Activated effector memory CD4-positive, alpha-beta T cell treated with anti-CD3 and anti-CD28 coated beads, Interleukin-2, amount 50 U/mL, for 16 hours (primary cell): Measurements from ENCODE around the gene RERG.
A peak's percentile ranks its signal among the peaks of the same experiment; 100 is the strongest.
"Not testable (repeated sequence)": the region's sequence is repeated elsewhere in the genome, so short reads cannot be mapped to it uniquely, and the experiment has no call there.

Source experiments
- DNase-seq: peaks from one replicate; pipeline ENCODE4 v3.0.0-alpha.2; 2020

Gene RERG

GRCh38 chr12:15220915-15221885, at the start of gene RERG:
Gene RERG, minus strand, starts transcription at chr12:15221417. Its CDS starts 3,928 bp downstream, at chr12:15217489.
- DNase-seq, result peak; percentile 89

DNA sequence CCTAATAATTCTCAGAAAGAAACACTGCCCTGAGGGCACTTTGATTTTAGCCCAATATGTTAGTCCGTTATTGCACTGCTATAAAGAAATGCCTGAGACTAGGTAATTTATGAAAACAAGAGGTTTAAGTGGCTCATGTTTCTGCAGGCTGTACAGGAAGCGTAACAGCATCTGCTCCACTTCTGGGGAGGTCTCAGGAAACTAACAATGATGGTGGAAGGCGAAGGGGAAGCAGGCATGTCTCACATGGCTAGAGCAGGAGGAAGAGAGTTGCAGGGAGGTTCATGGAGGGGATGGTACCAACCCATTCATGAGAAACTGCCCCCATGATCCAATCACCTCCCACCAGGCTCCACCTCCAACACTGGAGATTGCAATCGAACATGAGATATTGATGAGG, 49.4 kb upstream of the RERG start:
- DNase-seq, result no peak

DNA sequence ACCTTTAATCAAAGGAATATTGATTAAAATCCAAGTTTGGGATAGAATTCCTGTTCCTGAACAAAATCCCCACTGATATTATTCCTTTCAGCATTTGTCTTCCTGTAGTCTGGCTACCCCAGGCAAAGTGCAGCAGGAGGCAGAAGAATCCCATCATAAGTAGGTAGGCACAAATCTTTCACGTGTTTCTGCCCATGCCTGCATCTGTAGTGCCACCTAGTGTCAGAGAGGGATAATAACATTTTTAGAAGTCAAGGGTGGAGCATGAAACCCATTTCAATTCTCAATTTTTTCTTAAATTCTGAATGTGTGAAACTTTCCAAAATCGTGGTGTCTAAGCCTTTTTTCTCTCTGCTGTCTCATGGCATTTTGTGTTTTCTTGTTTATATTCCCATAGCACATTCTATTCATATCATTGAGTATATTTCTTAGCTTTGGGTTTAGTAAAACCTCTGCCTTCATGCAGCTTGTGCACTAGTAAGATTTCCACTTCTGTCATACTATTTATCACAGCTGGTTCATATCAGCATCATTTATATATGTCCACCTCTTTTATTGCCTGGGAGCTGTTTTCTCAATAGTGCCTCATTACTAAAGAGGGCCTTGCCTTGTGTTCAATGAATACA, 47.8 kb upstream of the RERG start:
- peak; percentile 71 for DNase-seq

DNA sequence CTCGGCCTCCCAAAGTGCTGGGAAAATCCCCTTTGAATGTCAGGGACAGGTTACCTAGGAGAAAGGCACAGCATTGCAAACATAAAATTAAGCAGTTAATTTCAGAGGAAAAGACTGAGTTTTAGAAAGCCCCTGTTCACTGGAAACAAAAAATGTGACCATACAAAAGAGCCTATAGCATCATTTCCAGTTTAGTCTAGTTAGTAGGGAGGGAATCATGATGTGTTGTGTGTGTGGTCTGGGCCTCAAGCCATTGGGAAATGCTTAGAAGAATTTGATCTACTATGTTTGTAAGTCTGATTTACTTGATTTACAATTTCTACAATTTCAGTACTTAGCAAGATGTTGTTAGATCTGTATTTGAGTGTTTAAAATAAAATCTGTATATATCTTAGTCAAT, 47.1 kb upstream of the RERG start:
- DNase-seq, result no peak

DNA sequence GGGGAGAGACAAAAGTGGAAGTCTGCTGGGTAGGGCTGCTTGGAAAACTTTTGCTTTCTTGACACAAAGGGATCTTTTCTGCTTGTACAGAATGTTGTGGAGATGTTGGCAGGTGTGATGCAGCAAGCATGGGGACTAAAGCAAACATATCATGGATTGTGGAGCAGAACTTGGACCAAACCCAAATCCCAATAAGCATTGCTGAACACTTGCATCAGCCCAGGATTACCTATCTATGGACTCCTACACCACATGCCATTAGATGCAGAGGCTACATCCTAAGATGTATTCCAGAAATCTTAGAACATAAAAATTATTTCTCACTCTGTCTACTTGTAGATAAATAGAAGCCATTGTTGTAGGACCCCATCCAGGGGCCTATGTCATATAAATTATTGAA, 44.7 kb upstream of the RERG start:
- DNase-seq, result no peak

DNA sequence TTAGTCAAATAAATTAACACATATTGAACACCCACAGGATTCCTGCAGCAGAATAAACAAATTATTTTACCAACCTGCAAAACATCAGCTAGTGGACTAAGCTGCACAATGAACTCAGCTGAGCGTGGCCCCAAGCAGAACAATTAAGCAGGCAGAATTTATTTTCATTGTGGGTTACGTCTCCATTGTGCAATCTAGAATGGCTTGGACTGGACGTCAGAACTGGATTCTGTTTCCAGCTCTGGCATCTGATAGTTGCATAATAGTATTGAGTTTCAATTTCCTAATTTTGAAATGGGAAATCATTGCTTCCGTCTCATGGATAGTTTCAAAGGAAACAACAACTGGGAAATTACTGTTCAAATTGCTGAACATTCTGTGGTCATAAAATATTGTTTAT, 35.5 kb upstream of the RERG start:
- DNase-seq, result no peak

- DNase-seq, result no peak
These were observed 32.8 kb upstream of the RERG start for GRCh38 chr12:15253990-15254389.

DNA sequence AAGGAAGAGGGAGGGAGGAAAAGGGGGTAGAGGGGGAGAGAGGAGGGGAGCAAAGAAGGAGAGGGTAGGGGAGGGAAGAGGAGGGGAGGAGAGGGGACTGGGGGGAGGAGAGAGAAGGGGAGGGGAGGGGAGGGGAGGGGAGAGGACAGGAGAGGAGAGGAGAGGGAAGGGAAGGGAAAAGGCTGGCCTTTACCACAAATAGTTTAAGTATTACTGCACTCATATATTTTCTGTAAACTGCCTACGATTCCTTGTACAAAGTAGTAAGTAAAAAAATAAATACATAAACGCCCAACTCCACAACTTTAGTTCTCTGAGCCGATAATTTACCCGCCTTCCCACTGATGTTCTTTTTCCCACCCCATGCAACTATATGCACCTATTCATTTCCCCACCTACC, 23.7 kb upstream of the RERG start:
- DNase-seq, result no peak

DNA sequence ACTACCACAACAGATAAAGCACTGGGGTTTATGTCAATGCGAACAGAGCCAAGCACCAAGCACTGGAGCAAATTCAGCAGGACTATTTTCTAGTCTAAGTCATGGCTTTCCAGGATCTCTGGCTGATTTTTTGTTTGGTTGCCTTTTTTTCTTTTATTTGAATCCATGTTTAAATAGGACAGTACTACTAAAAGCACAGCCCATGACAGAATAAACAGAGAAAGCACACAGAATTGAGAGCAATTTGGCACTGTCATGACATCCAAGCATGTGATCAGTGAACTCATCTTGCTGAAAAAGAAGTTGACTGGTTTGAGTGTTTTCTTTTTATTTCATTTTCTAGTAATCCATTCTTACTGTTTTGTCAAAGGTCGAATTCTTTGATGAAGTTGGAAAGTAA, 23.1 kb upstream of the RERG start:
- no peak for DNase-seq

GRCh38 chr12:15243102-15243501, 21.9 kb upstream of the RERG start:
- no peak for DNase-seq

DNA sequence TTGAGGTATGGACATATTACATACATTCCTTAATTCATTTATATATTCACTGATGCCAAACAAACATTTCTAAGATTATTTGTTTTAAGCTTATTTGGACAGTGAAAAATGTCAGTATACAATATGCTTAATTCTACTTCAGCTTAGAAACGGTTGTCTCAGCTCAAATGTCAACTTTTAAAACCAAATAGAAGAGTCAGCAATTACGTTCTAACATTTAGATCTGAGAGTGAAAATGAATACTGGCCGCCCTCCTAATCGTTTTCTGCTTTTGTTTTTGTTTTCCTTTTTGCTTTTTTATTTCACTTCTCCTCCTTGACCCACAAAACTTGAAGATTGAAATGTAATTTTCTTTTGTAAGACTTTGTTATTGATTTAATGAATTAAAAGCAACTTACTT, 19.7 kb upstream of the RERG start:
- no peak for DNase-seq

DNA sequence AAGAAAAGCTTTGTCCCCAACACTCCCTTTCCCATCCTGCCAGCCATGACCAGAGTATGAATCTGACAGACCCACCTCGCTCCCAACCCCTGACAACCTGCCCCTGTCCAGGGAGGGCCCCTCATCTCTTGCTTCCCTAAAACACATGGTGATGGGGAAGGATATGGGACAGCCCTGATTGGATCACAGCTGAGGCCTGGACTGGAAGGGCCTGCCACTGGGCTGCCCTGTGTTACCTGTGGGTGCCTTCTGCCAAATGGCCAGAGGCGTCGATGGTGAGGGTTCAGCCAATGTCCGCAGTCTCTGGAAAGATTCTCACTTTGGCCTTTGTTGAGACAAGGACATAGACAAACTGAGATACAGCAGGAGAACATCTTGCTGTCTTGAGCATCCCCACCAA, 13.3 kb upstream of the RERG start:
- no peak for DNase-seq

GRCh38 chr12:15234011-15234410, 12.8 kb upstream of the RERG start:
- DNase-seq, result no peak

DNA sequence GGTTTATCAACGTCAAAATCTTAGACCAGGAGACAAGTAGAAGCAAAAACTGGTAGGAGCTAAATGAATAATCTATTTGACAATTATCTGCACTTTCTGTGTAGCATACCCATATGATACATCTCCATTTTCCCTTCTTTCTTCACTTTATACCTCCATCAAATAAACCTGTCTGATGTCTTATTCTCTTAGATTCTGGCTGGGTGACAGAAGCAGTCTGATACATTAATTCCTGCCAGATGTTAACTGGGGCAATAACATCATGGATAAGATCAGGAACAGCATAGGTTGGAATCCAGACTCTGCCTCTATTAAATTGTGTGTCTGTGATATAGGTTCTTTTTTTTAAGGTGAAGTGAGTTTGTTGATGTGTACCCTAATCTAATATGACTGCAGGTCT, 11.7 kb upstream of the RERG start:
- DNase-seq, result no peak

DNA sequence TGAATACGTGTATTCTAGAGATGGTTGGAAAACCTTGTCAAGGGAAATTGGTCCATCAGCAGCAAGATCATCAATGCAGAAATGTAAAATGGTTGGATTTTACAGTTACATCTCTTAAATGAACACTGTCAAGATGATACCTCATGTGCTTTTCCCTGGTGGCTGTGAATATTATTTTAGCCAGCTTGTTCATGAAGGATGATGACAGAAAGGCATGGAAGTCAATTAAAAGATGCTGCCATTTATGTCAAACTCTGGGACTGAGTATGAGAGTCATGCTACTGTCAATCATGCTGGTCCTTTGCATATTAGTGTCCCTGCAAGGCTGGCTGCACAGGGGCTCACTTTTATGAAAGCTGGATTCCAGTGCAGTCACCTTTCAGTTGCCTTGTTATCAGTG, 10.3 kb upstream of the RERG start:
- no peak for DNase-seq

DNA sequence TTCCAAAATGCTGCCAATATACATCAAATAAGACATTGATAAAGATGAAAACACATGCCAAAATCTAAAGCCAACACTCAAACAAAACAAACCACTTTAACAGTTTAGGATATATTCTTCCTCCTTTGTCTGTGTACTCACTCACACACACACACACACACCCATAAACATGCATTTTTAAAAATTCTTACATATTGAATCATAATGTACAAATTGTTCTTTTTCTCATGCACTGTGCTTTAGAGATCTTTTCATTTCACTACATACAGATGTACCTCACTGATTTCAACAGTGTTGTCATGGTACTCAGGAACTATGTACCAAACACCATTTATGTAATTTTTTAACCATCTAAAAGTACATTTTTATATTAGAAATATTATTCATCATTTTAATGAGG, 9.5 kb upstream of the RERG start:
- no peak for DNase-seq

GRCh38 chr12:15230137-15230536, 8.9 kb upstream of the RERG start:
- DNase-seq, result no peak

- DNase-seq, result no peak
These were observed 5.9 kb upstream of the RERG start for GRCh38 chr12:15227004-15227679.

DNA sequence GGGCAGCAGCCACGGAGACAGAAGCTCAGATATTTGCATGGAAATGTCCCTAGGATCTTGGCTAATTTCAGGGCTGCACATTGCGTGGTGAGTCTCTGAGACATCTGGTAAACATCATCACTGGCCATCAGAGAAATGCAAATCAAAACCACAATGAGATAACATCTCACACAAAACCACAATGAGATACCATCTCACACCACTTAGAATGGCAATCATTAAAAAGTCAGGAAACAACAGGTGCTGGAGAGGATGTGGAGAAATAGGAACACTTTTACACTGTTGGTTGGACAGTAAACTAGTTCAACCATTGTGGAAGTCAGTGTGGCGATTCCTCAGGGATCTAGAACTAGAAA, 4.6 kb upstream of the RERG start:
- DNase-seq, result not testable (repeated sequence)

- DNase-seq, result no peak
These were observed 4.1 kb upstream of the RERG start for GRCh38 chr12:15225136-15225862.

- DNase-seq, result no peak
These were observed 1.0 kb upstream of the RERG start for GRCh38 chr12:15222219-15222618.

GRCh38 chr12:15220451-15220850, 766 bp downstream of the RERG start:
- DNase-seq, result no peak

DNA sequence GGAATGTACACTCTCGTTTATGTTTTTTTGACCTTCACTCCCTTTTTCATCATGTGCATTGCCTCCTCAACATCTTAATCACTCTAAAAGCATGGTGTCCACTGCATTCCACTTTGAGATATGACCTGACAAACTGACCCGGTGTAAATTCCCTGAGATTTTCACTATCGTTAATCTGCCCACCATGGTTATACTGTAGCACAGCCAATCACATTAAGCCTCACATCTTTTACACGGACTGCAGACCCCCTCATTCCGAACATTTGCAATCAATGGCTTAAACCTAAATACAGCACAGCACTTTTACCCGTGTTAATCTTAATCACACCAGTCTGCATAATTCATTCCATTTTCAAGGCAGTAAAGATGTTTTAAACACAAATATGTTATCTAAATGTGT, 2.4 kb downstream of the RERG start:
- DNase-seq, result no peak
